ENCODE measurements around the gene MYT1. TPM values are rescaled to one million over a fixed set of nuclear protein-coding genes. Genes with fewer than 3 reads are reported as not detected.

The MYT1 gene
- total and polyA plus RNA-seq, 2 donors (not counting 1 experiment from before 2014, with no cell fraction given), result not detected

- Histone ChIP-seq H3K27me3 (ENCODE audit: control insufficient read depth, insufficient read depth, low read length) (no peaks in the 10 kb centered on the region), H4K20me1 (ENCODE audit: control insufficient read depth, extremely low read depth, insufficient read depth, low read length) (no peaks in the 10 kb centered on the region), H3K36me3 (ENCODE audit: control insufficient read depth, insufficient read depth, low read length) (no peaks in the 10 kb centered on the region), H3K4me1 (ENCODE audit: control insufficient read depth, extremely low read depth, insufficient read depth, low read length) (no peaks in the 10 kb centered on the region), H3K79me2 (ENCODE audit: control insufficient read depth, insufficient read depth, low read length) (no peaks in the 10 kb centered on the region), H3K4me3 (replicated peaks in 1 of 4; ENCODE audit: control extremely low read depth in 1 of 4, insufficient read depth in 1 of 4, low read depth in 3 of 4, low read length in 4 of 4) (no peak overlapping the region), H3K4me2 (ENCODE audit: extremely low read depth, insufficient read depth, low read length) (no peak overlapping the region), H3K27ac (ENCODE audit: insufficient read depth, low read length) (no peak overlapping the region), H2AFZ (ENCODE audit: low read length) (no peak overlapping the region), H3K9ac (ENCODE audit: insufficient read depth, low read length) (no peak overlapping the region), H3K9me3 (ENCODE audit: control insufficient read depth, insufficient read depth, low read depth, low read length) (no peaks in the 10 kb centered on the region)
- no peak for DNase-seq (ENCODE audit: low read depth in 2 of 2)
- TF ChIP-seq, protein P1, sequence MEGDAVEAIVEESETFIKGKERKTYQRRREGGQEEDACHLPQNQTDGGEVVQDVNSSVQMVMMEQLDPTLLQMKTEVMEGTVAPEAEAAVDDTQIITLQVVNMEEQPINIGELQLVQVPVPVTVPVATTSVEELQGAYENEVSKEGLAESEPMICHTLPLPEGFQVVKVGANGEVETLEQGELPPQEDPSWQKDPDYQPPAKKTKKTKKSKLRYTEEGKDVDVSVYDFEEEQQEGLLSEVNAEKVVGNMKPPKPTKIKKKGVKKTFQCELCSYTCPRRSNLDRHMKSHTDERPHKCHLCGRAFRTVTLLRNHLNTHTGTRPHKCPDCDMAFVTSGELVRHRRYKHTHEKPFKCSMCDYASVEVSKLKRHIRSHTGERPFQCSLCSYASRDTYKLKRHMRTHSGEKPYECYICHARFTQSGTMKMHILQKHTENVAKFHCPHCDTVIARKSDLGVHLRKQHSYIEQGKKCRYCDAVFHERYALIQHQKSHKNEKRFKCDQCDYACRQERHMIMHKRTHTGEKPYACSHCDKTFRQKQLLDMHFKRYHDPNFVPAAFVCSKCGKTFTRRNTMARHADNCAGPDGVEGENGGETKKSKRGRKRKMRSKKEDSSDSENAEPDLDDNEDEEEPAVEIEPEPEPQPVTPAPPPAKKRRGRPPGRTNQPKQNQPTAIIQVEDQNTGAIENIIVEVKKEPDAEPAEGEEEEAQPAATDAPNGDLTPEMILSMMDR (conservative IDR thresholded peaks at IDR 0.05 in 1 of 2, IDR thresholded peaks at IDR 0.05 in 1 of 2; ENCODE audit: low read depth in 1 of 2, low read length in 2 of 2), result no peak
- no peak for TF ChIP-seq EZH2 (IDR thresholded peaks at IDR 0.05; ENCODE audit: low read length, missing control alignments)
Observed at GRCh38 chr20:64139199-64140060, 24.8 kb upstream of the MYT1 start.

GRCh38 chr20:64140061-64140931, 24.0 kb upstream of the MYT1 start:
- TF ChIP-seq EZH2 (IDR thresholded peaks at IDR 0.05; ENCODE audit: low read length, missing control alignments), result no peak
- TF ChIP-seq, protein P1 (conservative IDR thresholded peaks at IDR 0.05 in 1 of 2, IDR thresholded peaks at IDR 0.05 in 1 of 2; ENCODE audit: low read depth in 1 of 2, low read length in 2 of 2), result no peak
- no peaks in the 10 kb centered on the region for H3K27me3 ChIP-seq (ENCODE audit: control insufficient read depth, insufficient read depth, low read length)
- H3K4me1 ChIP-seq (ENCODE audit: control insufficient read depth, extremely low read depth, insufficient read depth, low read length), result no peaks in the 10 kb centered on the region
- no peaks in the 10 kb centered on the region for H4K20me1 ChIP-seq (ENCODE audit: control insufficient read depth, extremely low read depth, insufficient read depth, low read length)
- H3K79me2 ChIP-seq (ENCODE audit: control insufficient read depth, insufficient read depth, low read length), result no peaks in the 10 kb centered on the region
- H3K9ac ChIP-seq (ENCODE audit: insufficient read depth, low read length), result no peak overlapping the region
- H3K4me3 ChIP-seq (replicated peaks in 1 of 4; ENCODE audit: control extremely low read depth in 1 of 4, insufficient read depth in 1 of 4, low read depth in 3 of 4, low read length in 4 of 4), result no peak overlapping the region
- no peaks in the 10 kb centered on the region for H3K9me3 ChIP-seq (ENCODE audit: control insufficient read depth, insufficient read depth, low read depth, low read length)
- H3K4me2 ChIP-seq (ENCODE audit: extremely low read depth, insufficient read depth, low read length), result no peak overlapping the region
- H2AFZ ChIP-seq (ENCODE audit: low read length), result no peak overlapping the region
- no peak overlapping the region for H3K27ac ChIP-seq (ENCODE audit: insufficient read depth, low read length)
- H3K36me3 ChIP-seq (ENCODE audit: control insufficient read depth, insufficient read depth, low read length), result no peaks in the 10 kb centered on the region
- no peak for DNase-seq (ENCODE audit: low read depth in 2 of 2)

DNA sequence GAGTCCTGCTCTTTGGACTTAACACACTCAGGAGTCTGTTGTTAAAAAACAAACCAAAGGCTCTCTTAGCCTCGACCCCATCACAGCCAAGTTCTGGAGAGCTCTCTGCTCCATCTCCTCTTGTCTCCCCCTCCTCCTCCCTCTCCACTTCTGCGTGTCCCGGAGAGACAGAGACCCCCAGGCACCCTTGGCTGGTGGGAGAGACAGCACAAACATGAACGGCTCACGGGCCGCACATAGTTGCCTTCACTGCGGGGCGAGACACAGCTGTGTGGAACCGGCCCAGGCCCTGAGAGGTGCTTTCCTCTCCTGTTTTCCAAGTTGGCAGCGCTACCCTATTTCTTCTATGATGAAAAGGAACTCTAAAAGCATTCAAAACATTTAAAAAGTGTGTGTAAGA, 23.3 kb upstream of the MYT1 start:
- DNase-seq (ENCODE audit: low read depth in 2 of 2), result no peak
- Histone ChIP-seq H3K9ac (ENCODE audit: insufficient read depth, low read length) (no peak overlapping the region), H3K36me3 (ENCODE audit: control insufficient read depth, insufficient read depth, low read length) (no peaks in the 10 kb centered on the region), H3K4me3 (replicated peaks in 1 of 4; ENCODE audit: control extremely low read depth in 1 of 4, insufficient read depth in 1 of 4, low read depth in 3 of 4, low read length in 4 of 4) (no peak overlapping the region), H3K4me2 (ENCODE audit: extremely low read depth, insufficient read depth, low read length) (no peak overlapping the region), H4K20me1 (ENCODE audit: control insufficient read depth, extremely low read depth, insufficient read depth, low read length) (no peaks in the 10 kb centered on the region), H3K79me2 (ENCODE audit: control insufficient read depth, insufficient read depth, low read length) (no peaks in the 10 kb centered on the region), H3K27ac (ENCODE audit: insufficient read depth, low read length) (no peak overlapping the region), H3K9me3 (ENCODE audit: control insufficient read depth, insufficient read depth, low read depth, low read length) (no peaks in the 10 kb centered on the region), H3K27me3 (ENCODE audit: control insufficient read depth, insufficient read depth, low read length) (no peaks in the 10 kb centered on the region), H2AFZ (ENCODE audit: low read length) (no peak overlapping the region), H3K4me1 (ENCODE audit: control insufficient read depth, extremely low read depth, insufficient read depth, low read length) (no peaks in the 10 kb centered on the region)
- no peak for TF ChIP-seq EZH2 (IDR thresholded peaks at IDR 0.05; ENCODE audit: low read length, missing control alignments)
- TF ChIP-seq, protein P1 (conservative IDR thresholded peaks at IDR 0.05 in 1 of 2, IDR thresholded peaks at IDR 0.05 in 1 of 2; ENCODE audit: low read depth in 1 of 2, low read length in 2 of 2), result no peak
